K562 (cell line): Measurements from ENCODE around the gene DMWD. TPM values are rescaled to one million over a fixed set of nuclear protein-coding genes. Genes with fewer than 3 reads are reported as not detected.

ENCODE experiments used
- FOXA3 ChIP-seq, 2 experiments: fragments of 450-650 bp in 1 of 2; sonication (generic) in 1 of 2; formaldehyde crosslinking; IDR thresholded peaks in 1 of 2; conservative IDR thresholded peaks in 1 of 2; 2 replicates each; pipeline versions ENCODE4 v1.4.0 to v1.8.0; 2020 to 2022; ENCODE audit warnings: mild to moderate bottlenecking in 2 of 2, missing genetic modification reagents in 1 of 2
- GATA2 ChIP-seq: sonication (generic); formaldehyde crosslinking; IDR thresholded peaks from 2 replicates; pipeline ENCODE4 v1.4.0; 2020; ENCODE audit warnings: mild to moderate bottlenecking, missing genetic modification reagents
- HDAC1 ChIP-seq, 2 experiments: fragments of 450-650 bp; IDR thresholded peaks; 2 replicates each; pipeline ENCODE4 v1.6.1; 2016 to 2017; ENCODE audit warnings: inconsistent platforms in 1 of 2, mild to moderate bottlenecking in 1 of 2, moderate library complexity in 1 of 2
- KLF6 ChIP-seq: fragments of 250-450 bp; sonication (Bioruptor Pico); IDR thresholded peaks from 2 replicates; pipeline ENCODE4 v1.4.0; 2020; ENCODE audit warnings: mild to moderate bottlenecking, moderate library complexity, borderline replicate concordance
- ZNF354B ChIP-seq: fragments of 250-450 bp; sonication (Bioruptor Pico); IDR thresholded peaks from 2 replicates; pipeline ENCODE4 v1.4.0; 2020
- polyA plus RNA-seq, 8 experiments: library from polyadenylated mRNA; depleted of rRNA in 4 of 8; stranded (reverse) in 5 of 8; unstranded in 3 of 8; fragments of >200 nt; fragmentation: Nextera tagmentation in 2 of 8; fragmentation: Illumina TruSeq in 1 of 8; extraction: Ambion mirVana in 2 of 8; extraction: Trizol in 1 of 8; gene quantifications; 2 replicates each; pipeline versions ENCODE4 v1.2.1 to v1.2.3, GENCODE V29; 2011 to 2014; ENCODE audit warnings: inconsistent platforms in 1 of 8, missing spikeins in 1 of 8
- total RNA-seq, 7 experiments: library from RNA; depleted of rRNA in 6 of 7; stranded (reverse); fragments of >200 nt in 6 of 7; fragmentation: Illumina TruSeq in 2 of 7; extraction: Trizol in 2 of 7; gene quantifications; 2 replicates each; pipeline versions ENCODE4 v1.2.1 to v1.2.3, GENCODE V29; 2011 to 2021; ENCODE audit warnings: low replicate concordance in 1 of 7
- TF ChIP-seq, protein P1 (sequence below), 2 experiments: fragments of 450-650 bp in 1 of 2; sonication (generic) in 1 of 2; formaldehyde crosslinking in 1 of 2; IDR thresholded peaks; 2 replicates each; pipeline versions ENCODE4 v1.7.1 to v1.9.0; 2016 to 2022; ENCODE audit warnings: inconsistent platforms in 1 of 2, mild to moderate bottlenecking in 1 of 2, missing genetic modification reagents in 1 of 2
- TF ChIP-seq, protein P2 (sequence below): fragments of 250-450 bp; sonication (Bioruptor Pico); IDR thresholded peaks from 2 replicates; pipeline ENCODE4 v1.8.0; 2021; ENCODE audit warnings: moderate library complexity, mild to moderate bottlenecking, inconsistent platforms
- TF ChIP-seq, protein P3 (sequence below): sonication (generic); formaldehyde crosslinking; IDR thresholded peaks from 2 replicates; pipeline ENCODE4 v1.9.0; 2022; ENCODE audit warnings: mild to moderate bottlenecking, missing genetic modification reagents

Gene DMWD
- total and polyA plus RNA-seq, 9 of the 15 experiments (the other 6 are each of a cell fraction or from before 2014, with no cell fraction given), result 4.7 to 54.6 (median 19.0) TPM

DNA sequence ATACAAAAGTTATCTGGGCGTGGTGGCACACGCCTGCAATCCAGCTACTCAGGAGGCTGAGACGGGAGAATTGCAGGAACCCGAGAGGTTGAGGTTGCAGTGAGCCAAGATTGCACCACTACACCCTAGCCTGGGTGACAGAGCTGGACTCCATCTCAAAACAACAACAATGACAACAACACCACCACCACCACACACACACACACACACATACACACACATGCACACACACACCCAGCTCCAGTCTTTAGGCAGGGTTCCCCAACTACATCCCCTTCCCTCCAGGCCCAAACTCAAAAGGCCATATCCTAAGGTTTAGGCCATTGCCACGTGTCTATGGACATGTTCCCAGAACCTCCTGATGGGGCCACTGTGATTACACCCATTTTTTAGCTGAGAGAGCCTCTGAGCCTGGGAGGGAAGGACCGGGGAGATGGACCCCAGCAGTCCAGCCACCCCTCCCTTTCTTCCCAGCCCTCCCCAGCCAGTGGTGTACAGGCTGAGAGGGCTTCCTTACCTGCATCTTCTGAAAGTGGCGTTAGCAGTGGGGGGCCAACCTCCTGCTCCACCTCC lies 9.0 kb upstream of the DMWD start (continued):
- no peak for TF ChIP-seq GATA2 (CRISPR knock-in tag)
- no peak for TF ChIP-seq FOXA3 (CRISPR knock-in tag; conservative IDR thresholded peaks at IDR 0.05 in 1 of 2, IDR thresholded peaks at IDR 0.05 in 1 of 2)
- TF ChIP-seq, protein P1, sequence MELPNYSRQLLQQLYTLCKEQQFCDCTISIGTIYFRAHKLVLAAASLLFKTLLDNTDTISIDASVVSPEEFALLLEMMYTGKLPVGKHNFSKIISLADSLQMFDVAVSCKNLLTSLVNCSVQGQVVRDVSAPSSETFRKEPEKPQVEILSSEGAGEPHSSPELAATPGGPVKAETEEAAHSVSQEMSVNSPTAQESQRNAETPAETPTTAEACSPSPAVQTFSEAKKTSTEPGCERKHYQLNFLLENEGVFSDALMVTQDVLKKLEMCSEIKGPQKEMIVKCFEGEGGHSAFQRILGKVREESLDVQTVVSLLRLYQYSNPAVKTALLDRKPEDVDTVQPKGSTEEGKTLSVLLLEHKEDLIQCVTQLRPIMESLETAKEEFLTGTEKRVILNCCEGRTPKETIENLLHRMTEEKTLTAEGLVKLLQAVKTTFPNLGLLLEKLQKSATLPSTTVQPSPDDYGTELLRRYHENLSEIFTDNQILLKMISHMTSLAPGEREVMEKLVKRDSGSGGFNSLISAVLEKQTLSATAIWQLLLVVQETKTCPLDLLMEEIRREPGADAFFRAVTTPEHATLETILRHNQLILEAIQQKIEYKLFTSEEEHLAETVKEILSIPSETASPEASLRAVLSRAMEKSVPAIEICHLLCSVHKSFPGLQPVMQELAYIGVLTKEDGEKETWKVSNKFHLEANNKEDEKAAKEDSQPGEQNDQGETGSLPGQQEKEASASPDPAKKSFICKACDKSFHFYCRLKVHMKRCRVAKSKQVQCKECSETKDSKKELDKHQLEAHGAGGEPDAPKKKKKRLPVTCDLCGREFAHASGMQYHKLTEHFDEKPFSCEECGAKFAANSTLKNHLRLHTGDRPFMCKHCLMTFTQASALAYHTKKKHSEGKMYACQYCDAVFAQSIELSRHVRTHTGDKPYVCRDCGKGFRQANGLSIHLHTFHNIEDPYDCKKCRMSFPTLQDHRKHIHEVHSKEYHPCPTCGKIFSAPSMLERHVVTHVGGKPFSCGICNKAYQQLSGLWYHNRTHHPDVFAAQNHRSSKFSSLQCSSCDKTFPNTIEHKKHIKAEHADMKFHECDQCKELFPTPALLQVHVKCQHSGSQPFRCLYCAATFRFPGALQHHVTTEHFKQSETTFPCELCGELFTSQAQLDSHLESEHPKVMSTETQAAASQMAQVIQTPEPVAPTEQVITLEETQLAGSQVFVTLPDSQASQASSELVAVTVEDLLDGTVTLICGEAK (IDR thresholded peaks at IDR 0.05), result no peak
- TF ChIP-seq, protein P1 (CRISPR knock-in tag; IDR thresholded peaks at IDR 0.05), result no peak
- TF ChIP-seq HDAC1 (IDR thresholded peaks at IDR 0.05), result peak in 1 of 2 experiments; percentile 43; a peak in 1 of 4 replicates
- TF ChIP-seq, protein P2, sequence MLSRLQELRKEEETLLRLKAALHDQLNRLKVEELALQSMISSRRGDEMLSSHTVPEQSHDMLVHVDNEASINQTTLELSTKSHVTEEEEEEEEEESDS, result no peak
- TF ChIP-seq KLF6, result no peak
- TF ChIP-seq ZNF354B (CRISPR knock-in tag), result no peak
- TF ChIP-seq, protein P3, sequence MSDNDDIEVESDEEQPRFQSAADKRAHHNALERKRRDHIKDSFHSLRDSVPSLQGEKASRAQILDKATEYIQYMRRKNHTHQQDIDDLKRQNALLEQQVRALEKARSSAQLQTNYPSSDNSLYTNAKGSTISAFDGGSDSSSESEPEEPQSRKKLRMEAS (CRISPR knock-in tag), result peak; percentile 36; the same call in 1 of the 2 replicates
